K562 (cell line): ENCODE data around the gene ZNF780A. TPM values are rescaled to one million over a fixed set of nuclear protein-coding genes. Genes with fewer than 3 reads are reported as not detected.

Experiments used
- ATAC-seq: fragments of 200-7000 bp; cut with Tn5 transposase; 3 replicates; pipeline ENCODE4 v1.9.1; 2020; ENCODE audit warnings: moderate library complexity
- BruUV-seq: library from RNA; stranded (reverse); fragments of 400-500 nt; replicated peaks from 2 replicates; lab custom pipeline; 2021; lab: Mats Ljungman, UMichigan
- CTCF ChIA-PET: fragments of 300-600 bp; formaldehyde crosslinking; extraction: SDS; loops from one replicate; lab custom pipeline; 2021; ENCODE audit warnings: low intra/inter-chr PET ratio; lab: Yijun Ruan, JAX
- POLR2A ChIA-PET: fragments of 300-600, 350-650 bp; sonication (Branson Sonifier 250); formaldehyde crosslinking; extraction: SDS; loops from one replicate; lab custom pipeline; 2021; ENCODE audit warnings: antibody characterized with exemption, inconsistent platforms; lab: Yijun Ruan, JAX
- DNase-seq, 4 experiments: peaks; one replicate each; pipeline versions ENCODE4 v3.0.0 to v3.0.0-alpha.2; 2011 to 2018; ENCODE audit warnings: low spot score in 3 of 4, mixed read lengths in 3 of 4; ENCODE audit errors: extremely low read depth in 1 of 4
- FAIRE-seq: peaks from 2 replicates; lab custom pipeline; 2011; peaks lifted over from hg19 to GRCh38; lab: Jason Lieb, UNC
- H2AFZ ChIP-seq: 2 replicates; pipeline ENCODE4 v1.6.0; 2011; ENCODE audit warnings: low read depth, low read length, control low read depth, inconsistent platforms
- H3K27ac ChIP-seq: fragments of 200-600 bp; 3 replicates; pipeline ENCODE4 v1.8.0; 2011; ENCODE audit warnings: low read depth, mild to moderate bottlenecking, control low read depth, inconsistent platforms, low read length, moderate library complexity, mixed read lengths; ENCODE audit errors: extremely low read depth
- H3K27me3 ChIP-seq, 2 experiments: fragments of 300-600 bp in 1 of 2; 2 replicates in 1 of 2; 3 replicates in 1 of 2; pipeline versions ENCODE4 v1.6.0 to v1.8.0; 2011; ENCODE audit warnings: inconsistent platforms in 2 of 2, low read length in 2 of 2, mild to moderate bottlenecking in 1 of 2, mixed read lengths in 1 of 2, moderate library complexity in 1 of 2; ENCODE audit not compliant: control insufficient read depth in 2 of 2, insufficient read depth in 2 of 2
- H3K36me3 ChIP-seq: fragments of 300-600 bp; 3 replicates; pipeline ENCODE4 v1.8.0; 2011; ENCODE audit warnings: mild to moderate bottlenecking, low read length, inconsistent platforms; ENCODE audit not compliant: control insufficient read depth, insufficient read depth
- H3K4me1 ChIP-seq, 2 experiments: fragments of 200-600 bp in 1 of 2; replicated peaks in 1 of 2; 2 replicates in 1 of 2; 3 replicates in 1 of 2; pipeline versions ENCODE4 v1.5.1 to v1.8.0; 2011; ENCODE audit warnings: inconsistent platforms in 2 of 2, low read length in 2 of 2, mild to moderate bottlenecking in 1 of 2, mixed read lengths in 1 of 2, moderate library complexity in 1 of 2; ENCODE audit not compliant: control insufficient read depth in 2 of 2, insufficient read depth in 2 of 2
- H3K4me2 ChIP-seq: 2 replicates; pipeline ENCODE4 v1.6.1; 2011; ENCODE audit warnings: low read length, control low read depth, inconsistent platforms, mixed read lengths; ENCODE audit not compliant: insufficient read depth
- H3K4me3 ChIP-seq: fragments of 200-600 bp; sonication (generic), shearing (Covaris generic); 2 replicates; pipeline ENCODE4 v1.5.1; 2016; ENCODE audit warnings: control low read depth, inconsistent platforms
- H3K79me2 ChIP-seq: fragments of 200-600 bp; 3 replicates; pipeline ENCODE4 v1.8.0; 2011; ENCODE audit warnings: low read length, inconsistent platforms; ENCODE audit not compliant: control insufficient read depth, insufficient read depth
- H3K9ac ChIP-seq, 2 experiments: 2 replicates each; pipeline versions ENCODE4 v1.6.0 to v1.6.1; 2011; ENCODE audit warnings: low read depth in 2 of 2, low read length in 2 of 2, control low read depth in 1 of 2, inconsistent platforms in 1 of 2, mild to moderate bottlenecking in 1 of 2, mixed read lengths in 1 of 2; ENCODE audit not compliant: insufficient read depth in 1 of 2
- H3K9me1 ChIP-seq: one replicate; pipeline ENCODE4 v1.6.0; 2011; ENCODE audit warnings: inconsistent platforms, mild to moderate bottlenecking, low read length, moderate library complexity; ENCODE audit not compliant: control insufficient read depth, insufficient read depth
- H3K9me3 ChIP-seq: replicated peaks from 2 replicates; pipeline ENCODE4 v1.5.1; 2011; ENCODE audit warnings: low read depth, low read length, inconsistent platforms; ENCODE audit not compliant: control insufficient read depth, insufficient read depth
- H4K20me1 ChIP-seq: replicated peaks from 2 replicates; pipeline ENCODE4 v1.6.1; 2011; ENCODE audit warnings: low read length, inconsistent platforms, mixed read lengths; ENCODE audit not compliant: control insufficient read depth, insufficient read depth
- AFF1 ChIP-seq, 2 experiments: fragments of 450-650 bp; IDR thresholded peaks; 2 replicates each; pipeline ENCODE4 v1.6.1; 2018; ENCODE audit warnings: mild to moderate bottlenecking in 2 of 2, low read depth in 1 of 2; ENCODE audit not compliant: partially characterized antibody in 2 of 2
- BACH1 ChIP-seq: fragments of 200-800 bp; sonication (Bioruptor generic); IDR thresholded peaks from 2 replicates; pipeline ENCODE4 v1.6.1; 2016; ENCODE audit warnings: missing genetic modification characterization, missing compliant biosample characterization
- CBFB ChIP-seq: sonication (generic); formaldehyde crosslinking; IDR thresholded peaks from 2 replicates; pipeline ENCODE4 v1.4.0; 2020; ENCODE audit warnings: mild to moderate bottlenecking, missing genetic modification reagents
- ESRRA ChIP-seq: fragments of 450-650 bp; IDR thresholded peaks from 2 replicates; pipeline ENCODE4 v1.6.1; 2014; ENCODE audit warnings: low read depth, mild to moderate bottlenecking, moderate library complexity, borderline replicate concordance
- ID3 ChIP-seq, 2 experiments: fragments of 250-450 bp in 1 of 2; fragments of 450-650 bp in 1 of 2; sonication (Bioruptor Pico) in 1 of 2; IDR thresholded peaks; 2 replicates each; pipeline versions ENCODE4 v1.6.1 to v1.8.0; 2016 to 2021; ENCODE audit warnings: mild to moderate bottlenecking in 2 of 2, moderate library complexity in 2 of 2, missing compliant biosample characterization in 1 of 2, missing genetic modification characterization in 1 of 2
- NFIC ChIP-seq: fragments of 450-650 bp; IDR thresholded peaks from 2 replicates; pipeline ENCODE4 v1.6.1; 2017; ENCODE audit warnings: mild to moderate bottlenecking, inconsistent platforms
- PKNOX1 ChIP-seq: fragments of 450-650 bp; IDR thresholded peaks from 2 replicates; pipeline ENCODE4 v1.6.1; 2016
- RBFOX2 ChIP-seq: fragments of 200-400 bp; formaldehyde crosslinking; IDR thresholded peaks from 2 replicates; pipeline ENCODE4 v1.6.1; 2017; ENCODE audit warnings: low read depth, mild to moderate bottlenecking, low read length, moderate library complexity
- SRSF3 ChIP-seq: fragments of 200-400 bp; formaldehyde crosslinking; IDR thresholded peaks from 2 replicates; pipeline ENCODE4 v1.6.1; 2016; ENCODE audit warnings: mild to moderate bottlenecking, low read length, moderate library complexity; ENCODE audit not compliant: insufficient read depth
- ZBTB9 ChIP-seq: fragments of 450-650 bp; formaldehyde crosslinking; IDR thresholded peaks from 2 replicates; pipeline ENCODE4 v1.4.0; 2020; ENCODE audit warnings: mild to moderate bottlenecking, moderate library complexity
- ZNF699 ChIP-seq: fragments of 250-450 bp; sonication (Bioruptor Pico); IDR thresholded peaks from 2 replicates; pipeline ENCODE4 v1.8.0; 2021; ENCODE audit warnings: mild to moderate bottlenecking, moderate library complexity; ENCODE audit not compliant: insufficient replicate concordance
- WGBS: fragments of 100-300 bp; shearing (Covaris generic); methylation state at CpG from one replicate; pipeline ENCODE4 v1.1.6; 2016; ENCODE audit warnings: low coverage, mixed read lengths; ENCODE audit not compliant: insufficient coverage; ENCODE audit errors: missing lambda C conversion rate; 5-methylcytosine and 5-hydroxymethylcytosine counted together
- in situ Hi-C: fragments of 300-500 bp; cut with MboI; formaldehyde crosslinking; loops from 4 replicates; pipeline ENCODE4 v1.15.0; 2018; ENCODE audit warnings: inconsistent platforms, mixed read lengths
- intact Hi-C: fragments of 100-400 bp; cut with micrococcal nuclease; formaldehyde crosslinking; loops from 2 replicates; pipeline ENCODE4 v1.14.2; 2022
- polyA plus RNA-seq, 8 experiments: library from polyadenylated mRNA; depleted of rRNA in 4 of 8; stranded (reverse) in 5 of 8; unstranded in 3 of 8; fragments of >200 nt; fragmentation: Nextera tagmentation in 2 of 8; fragmentation: Illumina TruSeq in 1 of 8; extraction: Ambion mirVana in 2 of 8; extraction: Trizol in 1 of 8; gene quantifications; 2 replicates each; pipeline versions ENCODE4 v1.2.1 to v1.2.3, GENCODE V29; 2011 to 2014; ENCODE audit warnings: inconsistent platforms in 1 of 8, missing spikeins in 1 of 8
- total RNA-seq, 7 experiments: library from RNA; depleted of rRNA in 6 of 7; stranded (reverse); fragments of >200 nt in 6 of 7; fragmentation: Illumina TruSeq in 2 of 7; extraction: Trizol in 2 of 7; gene quantifications; 2 replicates each; pipeline versions ENCODE4 v1.2.1 to v1.2.3, GENCODE V29; 2011 to 2021; ENCODE audit warnings: low replicate concordance in 1 of 7
- TF ChIP-seq, protein P1 (sequence below): fragments of 450-650 bp; IDR thresholded peaks from 2 replicates; pipeline ENCODE4 v1.6.1; 2016; ENCODE audit warnings: borderline replicate concordance

Gene ZNF780A
- total and polyA plus RNA-seq, 9 of the 15 experiments (the other 6 are each of a cell fraction or from before 2014, with no cell fraction given): 11.7 to 36.1 (median 25.8) TPM

DNA sequence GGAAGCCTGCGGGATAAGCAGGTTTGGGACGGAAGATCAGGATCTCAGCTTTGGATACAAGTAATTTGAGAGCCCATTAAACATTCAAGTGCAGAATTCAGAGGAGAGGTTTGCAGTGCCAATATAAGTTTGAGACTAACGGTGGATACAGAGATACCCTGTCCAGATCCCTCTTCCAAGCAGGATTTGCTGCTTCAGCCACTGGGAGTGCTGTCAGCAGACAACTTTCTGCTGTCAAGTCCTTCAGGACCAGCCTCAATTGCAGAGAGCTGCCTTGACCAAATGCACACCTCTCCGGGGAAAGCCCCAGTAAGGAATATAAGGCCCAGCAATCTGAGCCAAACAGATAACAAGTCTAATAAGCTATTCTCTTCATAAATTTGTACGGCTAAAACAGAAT lies 46.1 kb upstream of the ZNF780A start:
- no peaks in the 10 kb centered on the region; a peak in 1 of 5 replicates for H3K4me1 ChIP-seq
- no peak overlapping the region for H2AFZ ChIP-seq
- H3K9ac ChIP-seq: no peak overlapping the region
- FAIRE-seq (no peak), DNase-seq (no peak), ATAC-seq (no peak)
- no TSS peak for BruUV-seq
- H3K9me1 ChIP-seq: no peaks in the 10 kb centered on the region
- WGBS: 3% methylated on average over 5 of the region's 5 CpGs
- no peak overlapping the region for H3K27ac ChIP-seq
- no peaks in the 10 kb centered on the region for H3K36me3 ChIP-seq
- H3K79me2 ChIP-seq: no peaks in the 10 kb centered on the region
- H3K27me3 ChIP-seq: peaks cover 12 to 14% of the 10 kb centered on the region in 2 experiments
- ChIA-PET POLR2A (no interaction called here), CTCF (no interaction called here)
- in situ Hi-C loops: no loop called here
- H3K4me2 ChIP-seq: no peak overlapping the region
- no peaks in the 10 kb centered on the region for H3K9me3 ChIP-seq
- no peaks in the 10 kb centered on the region for H4K20me1 ChIP-seq
- intact Hi-C loops: loop anchor here (5.0 kb wide), 1 partner anchor 345 kb away; no protein-coding TSS in a partner anchor
- H3K4me3 ChIP-seq: no peak overlapping the region
- TF ChIP-seq ID3 (CRISPR knock-in tag; IDR thresholded peaks at IDR 0.05) (no peak), ID3 (tag; IDR thresholded peaks at IDR 0.05) (no peak), ZBTB9 (no peak), PKNOX1 (no peak), SRSF3 (no peak), RBFOX2 (no peak), CBFB (CRISPR knock-in tag) (no peak), AFF1 (IDR thresholded peaks at IDR 0.05; ENCODE audit: low read depth in 1 of 2, partially characterized antibody in 2 of 2) (no peak), NFIC (no peak), ZNF699 (no peak), ESRRA (no peak), BACH1 (tag) (no peak)
- TF ChIP-seq, protein P1, sequence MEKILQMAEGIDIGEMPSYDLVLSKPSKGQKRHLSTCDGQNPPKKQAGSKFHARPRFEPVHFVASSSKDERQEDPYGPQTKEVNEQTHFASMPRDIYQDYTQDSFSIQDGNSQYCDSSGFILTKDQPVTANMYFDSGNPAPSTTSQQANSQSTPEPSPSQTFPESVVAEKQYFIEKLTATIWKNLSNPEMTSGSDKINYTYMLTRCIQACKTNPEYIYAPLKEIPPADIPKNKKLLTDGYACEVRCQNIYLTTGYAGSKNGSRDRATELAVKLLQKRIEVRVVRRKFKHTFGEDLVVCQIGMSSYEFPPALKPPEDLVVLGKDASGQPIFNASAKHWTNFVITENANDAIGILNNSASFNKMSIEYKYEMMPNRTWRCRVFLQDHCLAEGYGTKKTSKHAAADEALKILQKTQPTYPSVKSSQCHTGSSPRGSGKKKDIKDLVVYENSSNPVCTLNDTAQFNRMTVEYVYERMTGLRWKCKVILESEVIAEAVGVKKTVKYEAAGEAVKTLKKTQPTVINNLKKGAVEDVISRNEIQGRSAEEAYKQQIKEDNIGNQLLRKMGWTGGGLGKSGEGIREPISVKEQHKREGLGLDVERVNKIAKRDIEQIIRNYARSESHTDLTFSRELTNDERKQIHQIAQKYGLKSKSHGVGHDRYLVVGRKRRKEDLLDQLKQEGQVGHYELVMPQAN: no peak
